ENCODE results near the gene POLD3.

GRCh38 chr11:74681686-74682651, 89.6 kb downstream of the POLD3 start:
- TF ChIP-seq CTCF (IDR thresholded peaks at IDR 0.05; ENCODE audit: control extremely low read depth in 1 of 3, insufficient read depth in 1 of 3, low read depth in 1 of 3, low read length in 3 of 3): no peak
- no peak for TF ChIP-seq POLR2AphosphoS5 (IDR thresholded peaks at IDR 0.05; ENCODE audit: low read depth, low read length)
- no peak for TF ChIP-seq JUN (IDR thresholded peaks at IDR 0.05; ENCODE audit: low read depth, low read length)
- TF ChIP-seq BRCA1 (IDR thresholded peaks at IDR 0.05; ENCODE audit: low read depth, low read length): no peak
- TF ChIP-seq EZH2 (IDR thresholded peaks at IDR 0.05; ENCODE audit: low read depth, low read length, severe bottlenecking): no peak
- no peak for TF ChIP-seq RNF2 (IDR thresholded peaks at IDR 0.05; ENCODE audit: borderline replicate concordance, low read depth, low read length, missing control alignments, poor library complexity, severe bottlenecking)
- TF ChIP-seq POLR2A (IDR thresholded peaks at IDR 0.05; ENCODE audit: control extremely low read depth in 1 of 2, low read depth in 2 of 2, low read length in 2 of 2): no peak
- no peak for TF ChIP-seq CREB1 (IDR thresholded peaks at IDR 0.05)
- TF ChIP-seq, protein P1, sequence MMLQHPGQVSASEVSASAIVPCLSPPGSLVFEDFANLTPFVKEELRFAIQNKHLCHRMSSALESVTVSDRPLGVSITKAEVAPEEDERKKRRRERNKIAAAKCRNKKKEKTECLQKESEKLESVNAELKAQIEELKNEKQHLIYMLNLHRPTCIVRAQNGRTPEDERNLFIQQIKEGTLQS (IDR thresholded peaks at IDR 0.05; ENCODE audit: insufficient read depth, low read depth, low read length): no peak
